Immature natural killer cell (primary cell): ENCODE results near the gene TRO. TPM values are rescaled to one million over a fixed set of nuclear protein-coding genes. Genes with fewer than 3 reads are reported as not detected.

Source experiments
- polyA plus RNA-seq, 3 donors: library from polyadenylated mRNA; unstranded; fragments of 300-500 nt; fragmentation: Illumina TruSeq; gene quantifications; one replicate each; pipeline ENCODE4 v1.2.3, GENCODE V29; 2021

TRO gene
- polyA plus RNA-seq, 3 donors from 2014 or later: 1.3 to 2.4 TPM; not detected in 1

Other genes with a start within 250 kb of the TRO start
- not detected for gene ITIH6, start 122.6 kb upstream of the TRO start, polyA plus RNA-seq
- 100 to 1,000 TPM; 108 to 157 (median 147) TPM for gene MAGED2, start 113.1 kb upstream of the TRO start, polyA plus RNA-seq
- under 1 TPM in 2 of 3 donors, not detected in 1; 0.28 to 0.41 TPM for gene PFKFB1, start 73.4 kb downstream of the TRO start, polyA plus RNA-seq
- 10 to 100 TPM; 16.6 to 32.2 (median 27.4) TPM for gene APEX2, start 79.5 kb downstream of the TRO start, polyA plus RNA-seq
- 1 to 10 TPM in 1 of 3 donors, under 1 TPM in 2; 0.17 to 8.6 (median 0.82) TPM for gene ALAS2, start 110.2 kb downstream of the TRO start, polyA plus RNA-seq
- not detected for gene PAGE2B, start 154.2 kb downstream of the TRO start, polyA plus RNA-seq
- gene PAGE2, start 168.2 kb downstream of the TRO start, polyA plus RNA-seq: not detected